Stimulated activated CD8-positive, alpha-beta memory T cell treated with anti-CD3 and anti-CD28 coated beads, Interleukin-15, amount 100 ng/mL, for 48 hours (primary cell): ENCODE data around the gene CTXN1.
"Not testable (repeated sequence)": the region's sequence is repeated elsewhere in the genome, so short reads cannot be mapped to it uniquely, and the experiment has no call there.

ENCODE experiments used
- DNase-seq, 2 donors: peaks; one replicate each; pipeline ENCODE4 v3.0.0-alpha.2; 2020; ENCODE audit warnings: low read depth in 2 of 2

CTXN1 gene

GRCh38 chr19:7925171-7925851 lies 624 bp downstream of the CTXN1 start:
- DNase-seq: peak; percentile 68 to 72

GRCh38 chr19:7924651-7925170 lies 1.2 kb downstream of the CTXN1 start:
- no peak for DNase-seq

- no peak for DNase-seq
These were observed 1.7 kb downstream of the CTXN1 start for GRCh38 chr19:7924241-7924640.

GRCh38 chr19:7923295-7924191 lies 2.4 kb downstream of the CTXN1 start:
- no peak for DNase-seq

GRCh38 chr19:7922836-7923195 lies 3.1 kb downstream of the CTXN1 start:
- no peak for DNase-seq

GRCh38 chr19:7921967-7922835 lies 3.7 kb downstream of the CTXN1 start:
- no peak for DNase-seq

GRCh38 chr19:7921302-7921966 lies 4.5 kb downstream of the CTXN1 start:
- no peak for DNase-seq

- peak; percentile 95 to 96 for DNase-seq
These were observed 5.2 kb downstream of the CTXN1 start for GRCh38 chr19:7920519-7921301.

GRCh38 chr19:7919610-7920518 lies 6.1 kb downstream of the CTXN1 start, which contains the start of gene SNAPC2:
TSS of gene SNAPC2 (plus strand) at chr19:7920338. CDS start at chr19:7920367, 29 bp downstream.
- peak; percentile 93 to 95 for DNase-seq

- DNase-seq: no peak
These were observed 7.1 kb downstream of the CTXN1 start for GRCh38 chr19:7918615-7919421.

GRCh38 chr19:7918062-7918614 lies 7.8 kb downstream of the CTXN1 start:
- DNase-seq: not testable (repeated sequence)

GRCh38 chr19:7917267-7918061 lies 8.5 kb downstream of the CTXN1 start:
- peak in 1 of 2 donors; percentile 48 for DNase-seq

GRCh38 chr19:7916955-7917266 lies 9.0 kb downstream of the CTXN1 start:
- DNase-seq: no peak

- peak; percentile 36 to 53 for DNase-seq
These were observed 9.6 kb downstream of the CTXN1 start for GRCh38 chr19:7916103-7916954.

- DNase-seq: no peak
These were observed 10.5 kb downstream of the CTXN1 start for GRCh38 chr19:7915250-7916102.
